ENCODE data around the gene ABHD16B. TPM values are rescaled to one million over a fixed set of nuclear protein-coding genes. Genes with fewer than 3 reads are reported as not detected.

The ABHD16B gene
- total and polyA plus RNA-seq, 2 of the 13 experiments (the other 11 are each of a cell fraction or from before 2014, with no cell fraction given): not detected

DNA sequence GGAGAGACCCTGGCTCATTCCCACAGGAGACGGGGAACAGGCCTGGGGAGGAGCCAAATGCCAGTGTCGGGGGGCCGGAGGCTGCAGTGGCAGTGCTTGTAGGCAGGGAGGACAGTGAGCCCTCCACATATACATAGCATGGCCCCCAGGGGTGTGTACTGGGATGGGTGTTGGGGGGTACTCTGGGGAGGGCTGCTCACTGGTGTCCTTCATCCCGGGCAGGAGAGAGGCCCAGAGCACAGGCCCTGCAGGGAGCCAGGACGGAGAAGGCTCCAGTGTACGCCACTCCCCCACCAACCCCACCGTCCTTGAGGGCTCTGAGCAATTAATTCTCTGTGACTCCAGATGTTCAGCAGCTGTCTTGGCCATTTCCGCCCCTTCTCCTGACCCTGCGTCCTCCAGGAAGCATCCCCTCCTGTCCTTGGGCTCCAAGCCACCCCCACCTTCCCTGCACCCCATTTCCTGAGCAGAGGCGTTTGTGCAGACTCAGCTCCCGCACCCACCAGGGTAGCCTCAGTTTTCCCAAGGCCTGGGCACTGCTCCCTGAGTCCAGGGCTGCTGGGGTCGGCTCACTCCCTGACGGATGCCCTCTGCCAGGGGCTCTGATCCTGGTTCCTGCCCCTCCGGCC, 3.4 kb upstream of the ABHD16B start:
- Histone ChIP-seq H3K9ac (ENCODE audit: insufficient read depth, low read depth, low read length) (peak overlapping the region; percentile 60), H3K9me3 (ENCODE audit: low read length) (no peaks in the 10 kb centered on the region), H4K20me1 (ENCODE audit: insufficient read depth, low read length) (no peaks in the 10 kb centered on the region), H3K79me2 (ENCODE audit: insufficient read depth, low read length) (no peaks in the 10 kb centered on the region), H3K27ac (ENCODE audit: extremely low read length, insufficient read depth, low read length) (peak overlapping the region; percentile 47), H2AFZ (ENCODE audit: low read length) (no peak overlapping the region), H3K4me2 (ENCODE audit: low read depth, low read length) (peak overlapping the region; percentile 87), H3K4me1 (ENCODE audit: insufficient read depth, low read length) (peaks cover 62% of the 10 kb centered on the region), H3K36me3 (replicated peaks in 1 of 2; ENCODE audit: control insufficient read depth in 1 of 2, insufficient read depth in 2 of 2, low read length in 2 of 2) (peaks cover 0 to 2% of the 10 kb centered on the region in 2 experiments; a peak in 1 of 5 replicates), H3K27me3 (ENCODE audit: control insufficient read depth in 1 of 2, insufficient read depth in 2 of 2, low read length in 2 of 2) (peaks cover 3 to 11% of the 10 kb centered on the region in 2 experiments; a peak in 4 of 5 replicates), H3K4me3 (replicated peaks in 1 of 3; ENCODE audit: insufficient read depth in 1 of 3, low read depth in 2 of 3, low read length in 3 of 3) (peak overlapping the region; percentile 42 to 65 (median 46))
- ChIA-PET CTCF (ENCODE audit: low intra/inter-chr PET ratio, low total read pairs) (interaction anchor here (1.3 to 1.4 kb wide), 2 partner anchors 72 to 151 kb away, joined by 4 to 5 read pairs; no protein-coding TSS in a partner anchor), POLR2A (interaction anchor here (0.7 to 1.8 kb wide), 11 partner anchors 10 to 196 kb away, joined by 3 to 15 read pairs (median 4); partner anchors contain the start of genes PRPF6 and SLC2A4RG)
- DNase-seq (ENCODE audit: low spot score): no peak
- FAIRE-seq: peak; percentile 21
- ATAC-seq: peak; percentile 40
- no TSS peak for BruUV-seq (replicated peaks)
- in situ Hi-C loops (cut with HindIII; ENCODE audit: extremely low pct_ligation_motif_present, low pct_unique_long_range_greater_than_20kb): loop anchor here (5.0 kb wide), 3 partner anchors 36 to 151 kb away; partner anchors contain the start of genes ARFRP1 and ZGPAT
- WGBS (ENCODE audit: low lambda C conversion rate): 13% methylated on average over 14 of the region's 14 CpGs
- intact Hi-C loops (cut with micrococcal nuclease; ENCODE audit: unreplicated experiment): no loop called here
- TF ChIP-seq POLR2G (IDR thresholded peaks at IDR 0.05; ENCODE audit: low read depth, low read length) (peak; percentile 28), BORCS8-MEF2B (CRISPR knock-in tag; IDR thresholded peaks at IDR 0.05) (0 out of 2 replicates have a peak, but pooled peaks have one; percentile 13), KDM2A (CRISPR knock-in tag; IDR thresholded peaks at IDR 0.05; ENCODE audit: borderline replicate concordance, low read depth) (peak; percentile 60), AGO1 (IDR thresholded peaks at IDR 0.05; ENCODE audit: low read depth, low read length, poor library complexity, severe bottlenecking) (peak; percentile 96), HES4 (CRISPR knock-in tag; IDR thresholded peaks at IDR 0.05; ENCODE audit: borderline replicate concordance) (peak; percentile 67; the same call in 1 of the 2 replicates), ZNF678 (CRISPR knock-in tag; IDR thresholded peaks at IDR 0.05) (0 out of 2 replicates have a peak, but pooled peaks have one; percentile 52), ZNF605 (CRISPR knock-in tag; IDR thresholded peaks at IDR 0.05) (peak; percentile 1; the same call in 1 of the 2 replicates), SNAPC2 (CRISPR knock-in tag; IDR thresholded peaks at IDR 0.05) (peak; percentile 61), MAFF (IDR thresholded peaks at IDR 0.05; ENCODE audit: low read depth, low read length) (0 out of 2 replicates have a peak, but pooled peaks have one; percentile 12), PHF21A (CRISPR knock-in tag; IDR thresholded peaks at IDR 0.05) (0 out of 2 replicates have a peak, but pooled peaks have one; percentile 16), MEF2D (CRISPR knock-in tag; IDR thresholded peaks at IDR 0.05) (peak; percentile 28; the same call in 1 of the 2 replicates), HMG20B (CRISPR knock-in tag; conservative IDR thresholded peaks at IDR 0.05) (no peak), SIN3A (IDR thresholded peaks at IDR 0.05; ENCODE audit: borderline replicate concordance, low read depth, low read length) (0 out of 2 replicates have a peak, but pooled peaks have one; percentile 13)
- TF ChIP-seq, protein P1, sequence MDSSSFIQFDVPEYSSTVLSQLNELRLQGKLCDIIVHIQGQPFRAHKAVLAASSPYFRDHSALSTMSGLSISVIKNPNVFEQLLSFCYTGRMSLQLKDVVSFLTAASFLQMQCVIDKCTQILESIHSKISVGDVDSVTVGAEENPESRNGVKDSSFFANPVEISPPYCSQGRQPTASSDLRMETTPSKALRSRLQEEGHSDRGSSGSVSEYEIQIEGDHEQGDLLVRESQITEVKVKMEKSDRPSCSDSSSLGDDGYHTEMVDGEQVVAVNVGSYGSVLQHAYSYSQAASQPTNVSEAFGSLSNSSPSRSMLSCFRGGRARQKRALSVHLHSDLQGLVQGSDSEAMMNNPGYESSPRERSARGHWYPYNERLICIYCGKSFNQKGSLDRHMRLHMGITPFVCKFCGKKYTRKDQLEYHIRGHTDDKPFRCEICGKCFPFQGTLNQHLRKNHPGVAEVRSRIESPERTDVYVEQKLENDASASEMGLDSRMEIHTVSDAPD (CRISPR knock-in tag; IDR thresholded peaks at IDR 0.05): peak; percentile 71; the same call in 1 of the 2 replicates
- TF ChIP-seq, protein P2, sequence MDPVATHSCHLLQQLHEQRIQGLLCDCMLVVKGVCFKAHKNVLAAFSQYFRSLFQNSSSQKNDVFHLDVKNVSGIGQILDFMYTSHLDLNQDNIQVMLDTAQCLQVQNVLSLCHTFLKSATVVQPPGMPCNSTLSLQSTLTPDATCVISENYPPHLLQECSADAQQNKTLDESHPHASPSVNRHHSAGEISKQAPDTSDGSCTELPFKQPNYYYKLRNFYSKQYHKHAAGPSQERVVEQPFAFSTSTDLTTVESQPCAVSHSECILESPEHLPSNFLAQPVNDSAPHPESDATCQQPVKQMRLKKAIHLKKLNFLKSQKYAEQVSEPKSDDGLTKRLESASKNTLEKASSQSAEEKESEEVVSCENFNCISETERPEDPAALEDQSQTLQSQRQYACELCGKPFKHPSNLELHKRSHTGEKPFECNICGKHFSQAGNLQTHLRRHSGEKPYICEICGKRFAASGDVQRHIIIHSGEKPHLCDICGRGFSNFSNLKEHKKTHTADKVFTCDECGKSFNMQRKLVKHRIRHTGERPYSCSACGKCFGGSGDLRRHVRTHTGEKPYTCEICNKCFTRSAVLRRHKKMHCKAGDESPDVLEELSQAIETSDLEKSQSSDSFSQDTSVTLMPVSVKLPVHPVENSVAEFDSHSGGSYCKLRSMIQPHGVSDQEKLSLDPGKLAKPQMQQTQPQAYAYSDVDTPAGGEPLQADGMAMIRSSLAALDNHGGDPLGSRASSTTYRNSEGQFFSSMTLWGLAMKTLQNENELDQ (CRISPR knock-in tag; IDR thresholded peaks at IDR 0.05; ENCODE audit: borderline replicate concordance): peak; percentile 50; the same call in 1 of the 2 replicates

Measured in HepG2 (cell line).